IMR-90 (cell line): ENCODE data around the gene ACTR5. TPM values are rescaled to one million over a fixed set of nuclear protein-coding genes. Genes with fewer than 3 reads are reported as not detected.

ENCODE experiments used
- ATAC-seq: fragments of 200-7000 bp; cut with Tn5 transposase; 2 replicates; pipeline ENCODE4 v1.9.1; 2020; ENCODE audit warnings: low read depth, mild to moderate bottlenecking, moderate library complexity
- BruUV-seq: library from RNA; stranded (reverse); fragments of 400-500 nt; replicated peaks from 2 replicates; lab custom pipeline; 2021; lab: Mats Ljungman, UMichigan
- CTCF ChIA-PET: fragments of 300-600 bp; formaldehyde crosslinking; extraction: SDS; loops from one replicate; lab custom pipeline; 2021; ENCODE audit warnings: antibody characterized with exemption; lab: Yijun Ruan, JAX
- POLR2A ChIA-PET: fragments of 300-600 bp; sonication (Branson Sonifier 250); formaldehyde crosslinking; loops from one replicate; lab custom pipeline; 2022; ENCODE audit warnings: antibody characterized with exemption; ENCODE audit not compliant: unreplicated experiment; lab: Charles Lee
- DNase-seq: peaks from one replicate; pipeline ENCODE4 v3.0.0; 2013
- H2AFZ ChIP-seq: replicated peaks from 2 replicates; pipeline ENCODE3; 2013; ENCODE audit warnings: low read length, mild to moderate bottlenecking; ENCODE audit not compliant: poor library complexity
- H2AK5ac ChIP-seq: 2 replicates; pipeline ENCODE4 v1.6.1; 2013; ENCODE audit warnings: low read depth, low read length, inconsistent platforms
- H2AK9ac ChIP-seq: replicated peaks from 2 replicates; pipeline ENCODE3; 2013; ENCODE audit warnings: mild to moderate bottlenecking, low read depth, low read length, moderate library complexity; ENCODE audit not compliant: poor library complexity
- H2BK120ac ChIP-seq: 2 replicates; pipeline ENCODE4 v1.6.1; 2013; ENCODE audit warnings: low read depth, low read length, inconsistent platforms
- H2BK15ac ChIP-seq: 3 replicates; pipeline ENCODE4 v1.6.1; 2013; ENCODE audit warnings: low read depth, low read length, inconsistent platforms
- H2BK20ac ChIP-seq: 2 replicates; pipeline ENCODE4 v1.6.1; 2013; ENCODE audit warnings: low read depth, mild to moderate bottlenecking, inconsistent platforms, low read length, moderate library complexity
- H2BK5ac ChIP-seq: 2 replicates; pipeline ENCODE4 v1.6.1; 2013; ENCODE audit warnings: mild to moderate bottlenecking, low read depth, low read length, inconsistent platforms; ENCODE audit not compliant: poor library complexity, severe bottlenecking
- H3K14ac ChIP-seq: replicated peaks from 2 replicates; pipeline ENCODE4 v1.6.1; 2013; ENCODE audit warnings: low read depth, low read length, inconsistent platforms
- H3K18ac ChIP-seq: 2 replicates; pipeline ENCODE4 v1.6.1; 2013; ENCODE audit warnings: low read depth, low read length, control low read depth
- H3K23ac ChIP-seq: 2 replicates; pipeline ENCODE4 v1.6.1; 2013; ENCODE audit warnings: low read depth, low read length, inconsistent platforms
- H3K27ac ChIP-seq: 2 replicates; pipeline ENCODE4 v1.5.1; 2013; ENCODE audit warnings: mild to moderate bottlenecking, control low read depth, low read length; ENCODE audit not compliant: insufficient read depth
- H3K27me3 ChIP-seq: 2 replicates; pipeline ENCODE4 v1.6.1; 2013; ENCODE audit warnings: low read length; ENCODE audit not compliant: control insufficient read depth, insufficient read depth
- H3K36me3 ChIP-seq: 2 replicates; pipeline ENCODE4 v1.6.1; 2013; ENCODE audit warnings: low read length, mixed read lengths; ENCODE audit not compliant: control insufficient read depth, insufficient read depth
- H3K4ac ChIP-seq: 2 replicates; pipeline ENCODE4 v1.6.1; 2013; ENCODE audit warnings: low read depth, low read length, inconsistent platforms
- H3K4me1 ChIP-seq: 2 replicates; pipeline ENCODE4 v1.6.1; 2013; ENCODE audit warnings: low read length, mixed read lengths; ENCODE audit not compliant: control insufficient read depth, insufficient read depth
- H3K4me2 ChIP-seq: 2 replicates; pipeline ENCODE4 v1.6.1; 2013; ENCODE audit warnings: low read depth, mild to moderate bottlenecking, control low read depth, low read length, moderate library complexity
- H3K4me3 ChIP-seq: 2 replicates; pipeline ENCODE4 v1.5.1; 2013; ENCODE audit warnings: low read depth, mild to moderate bottlenecking, control low read depth, low read length, moderate library complexity; ENCODE audit not compliant: insufficient read depth
- H3K56ac ChIP-seq: 2 replicates; pipeline ENCODE4 v1.6.1; 2013; ENCODE audit warnings: low read length, inconsistent platforms; ENCODE audit not compliant: insufficient read depth; ENCODE audit errors: extremely low read depth
- H3K79me1 ChIP-seq, 2 experiments: 2 replicates each; pipeline ENCODE4 v1.6.1; 2013; ENCODE audit warnings: low read length in 2 of 2, inconsistent platforms in 1 of 2, low read depth in 1 of 2
- H3K9ac ChIP-seq: 2 replicates; pipeline ENCODE4 v1.6.1; 2013; ENCODE audit warnings: low read depth, low read length, control low read depth
- H3K9me1 ChIP-seq: 2 replicates; pipeline ENCODE4 v1.6.1; 2013; ENCODE audit warnings: low read length, inconsistent platforms; ENCODE audit not compliant: insufficient read depth
- H3K9me3 ChIP-seq: 2 replicates; pipeline ENCODE4 v1.6.1; 2013; ENCODE audit warnings: low read length; ENCODE audit not compliant: control insufficient read depth, insufficient read depth
- H4K20me1 ChIP-seq: 2 replicates; pipeline ENCODE4 v1.6.1; 2013; ENCODE audit warnings: low read length, inconsistent platforms; ENCODE audit not compliant: insufficient read depth
- H4K5ac ChIP-seq: 2 replicates; pipeline ENCODE4 v1.6.1; 2013; ENCODE audit warnings: mild to moderate bottlenecking, low read depth, low read length, control low read depth
- H4K8ac ChIP-seq, 2 experiments: 2 replicates each; pipeline ENCODE4 v1.6.1; 2013; ENCODE audit warnings: low read depth in 2 of 2, low read length in 2 of 2, control low read depth in 1 of 2, inconsistent platforms in 1 of 2
- H4K91ac ChIP-seq: 2 replicates; pipeline ENCODE4 v1.6.1; 2013; ENCODE audit warnings: low read depth, low read length, inconsistent platforms; ENCODE audit not compliant: insufficient read depth
- BHLHE40 ChIP-seq: fragments of 150-350 bp; IDR thresholded peaks from 2 replicates; pipeline ENCODE4 v1.6.1; 2016; ENCODE audit warnings: mild to moderate bottlenecking, low read depth, low read length
- CEBPB ChIP-seq: IDR thresholded peaks from 2 replicates; pipeline ENCODE4 v1.6.1; 2012; ENCODE audit warnings: low read depth, low read length, improper control_type of control experiment
- CHD1 ChIP-seq: IDR thresholded peaks from 2 replicates; pipeline ENCODE4 v1.6.1; 2012; ENCODE audit warnings: low read depth, low read length, improper control_type of control experiment
- CTCF ChIP-seq: conservative IDR thresholded peaks from 2 replicates; pipeline ENCODE4 v1.5.1; 2012; ENCODE audit warnings: mild to moderate bottlenecking, low read depth, low read length, improper control_type of control experiment
- ELK1 ChIP-seq: fragments of 150-350 bp; IDR thresholded peaks from 2 replicates; pipeline ENCODE4 v1.6.1; 2016; ENCODE audit warnings: low read depth, mild to moderate bottlenecking, low read length, moderate library complexity, borderline replicate concordance
- FOS ChIP-seq: fragments of 150-350 bp; IDR thresholded peaks from 2 replicates; pipeline ENCODE4 v1.6.1; 2016; ENCODE audit warnings: low read depth, low read length
- MAFK ChIP-seq: IDR thresholded peaks from 2 replicates; pipeline ENCODE4 v1.6.1; 2012; ENCODE audit warnings: low read depth, low read length, improper control_type of control experiment
- MAZ ChIP-seq: IDR thresholded peaks from 2 replicates; pipeline ENCODE4 v1.6.1; 2012; ENCODE audit warnings: low read depth, mild to moderate bottlenecking, low read length, improper control_type of control experiment, moderate library complexity, borderline replicate concordance
- MXI1 ChIP-seq: IDR thresholded peaks from 2 replicates; pipeline ENCODE4 v1.6.1; 2012; ENCODE audit warnings: low read depth, mild to moderate bottlenecking, low read length, moderate library complexity, borderline replicate concordance
- NFE2L2 ChIP-seq: fragments of 150-350 bp; IDR thresholded peaks from 2 replicates; pipeline ENCODE4 v1.6.1; 2016; ENCODE audit warnings: low read depth, mild to moderate bottlenecking, low read length
- RAD21 ChIP-seq: IDR thresholded peaks from 2 replicates; pipeline ENCODE4 v1.6.1; 2012; ENCODE audit warnings: low read length, improper control_type of control experiment
- RCOR1 ChIP-seq: IDR thresholded peaks from 2 replicates; pipeline ENCODE4 v1.6.1; 2012; ENCODE audit warnings: mild to moderate bottlenecking, low read length, improper control_type of control experiment; ENCODE audit not compliant: insufficient replicate concordance
- RFX5 ChIP-seq: IDR thresholded peaks from 2 replicates; pipeline ENCODE4 v1.8.0; 2012; ENCODE audit warnings: low read depth, mild to moderate bottlenecking, low read length, moderate library complexity
- SMC3 ChIP-seq: fragments of 150-350 bp; IDR thresholded peaks from 2 replicates; pipeline ENCODE4 v1.6.1; 2016; ENCODE audit warnings: low read depth, mild to moderate bottlenecking, antibody characterized with exemption, low read length, moderate library complexity
- USF2 ChIP-seq: fragments of 150-350 bp; IDR thresholded peaks from 2 replicates; pipeline ENCODE4 v1.6.1; 2017; ENCODE audit warnings: mild to moderate bottlenecking, antibody characterized with exemption, low read length, low read depth
- WGBS, 2 experiments: methylation state at CpG; one replicate each; pipeline versions ENCODE4 v1.1.5 to v1.1.7; 2013; ENCODE audit warnings: missing lambda C conversion rate in 2 of 2; ENCODE audit not compliant: insufficient read length in 1 of 2; ENCODE audit errors: extremely low coverage in 2 of 2; 5-methylcytosine and 5-hydroxymethylcytosine counted together
- dilution Hi-C: fragments of 300-500 bp; cut with HindIII; formaldehyde crosslinking; loops from one replicate; pipeline ENCODE4 v1.14.3; 2018; ENCODE audit warnings: low sequenced_read_pairs; ENCODE audit not compliant: unreplicated experiment
- in situ Hi-C: fragments of 300-500 bp; cut with MboI; formaldehyde crosslinking; loops from 3 replicates; pipeline ENCODE4 v1.14.3; 2019; ENCODE audit warnings: low sequenced_read_pairs, inconsistent platforms, mixed read lengths
- intact Hi-C: fragments of 100-400 bp; cut with micrococcal nuclease; formaldehyde crosslinking; loops from 2 replicates; pipeline ENCODE4 v1.10.0; 2022
- polyA plus RNA-seq, 3 experiments: library from polyadenylated mRNA; depleted of rRNA; stranded (reverse); fragments of >200 nt; gene quantifications; 2 replicates each; pipeline ENCODE4 v1.2.3, GENCODE V29; 2012; ENCODE audit warnings: low replicate concordance in 1 of 3
- total RNA-seq: library from RNA; depleted of rRNA; stranded (reverse); fragments of >200 nt; gene quantifications from 2 replicates; pipeline ENCODE4 v1.2.3, GENCODE V29; 2012

ACTR5 gene
- total and polyA plus RNA-seq, 2 of the 4 experiments (the other 2 are of a cell fraction): 5.9 to 6.6 TPM

- Histone ChIP-seq H3K9ac (no peak overlapping the region), H4K20me1 (no peaks in the 10 kb centered on the region), H2AK5ac (no peak overlapping the region), H3K23ac (no peak overlapping the region), H2BK120ac (no peak overlapping the region), H3K27me3 (peaks cover 46% of the 10 kb centered on the region), H3K36me3 (no peaks in the 10 kb centered on the region), H3K4me1 (no peaks in the 10 kb centered on the region), H3K79me1 (no peaks in the 10 kb centered on the region), H2BK20ac (no peak overlapping the region), H2BK5ac (no peak overlapping the region), H4K91ac (no peak overlapping the region), H3K14ac (no peak overlapping the region), H2AFZ (no peak overlapping the region), H3K4me2 (no peak overlapping the region), H2BK15ac (no peak overlapping the region), H3K9me3 (no peaks in the 10 kb centered on the region), H3K4ac (no peak overlapping the region), H3K56ac (no peak overlapping the region), H3K27ac (no peak overlapping the region), H3K18ac (no peak overlapping the region), H4K8ac (no peak overlapping the region), H3K4me3 (no peak overlapping the region), H4K5ac (no peak overlapping the region), H3K9me1 (no peaks in the 10 kb centered on the region), H2AK9ac (no peak overlapping the region)
- no CpG with 5 or more reads among the region's 3 CpGs for WGBS, 2 experiments
- intact Hi-C loops: no loop called here
- DNase-seq (no peak), ATAC-seq (no peak)
- TF ChIP-seq RCOR1: no peak
- no peak for TF ChIP-seq ELK1
- no peak for TF ChIP-seq USF2
- TF ChIP-seq BHLHE40: no peak
- TF ChIP-seq SMC3: no peak
- TF ChIP-seq MAFK: no peak
- TF ChIP-seq CHD1: no peak
- no peak for TF ChIP-seq NFE2L2
- no peak for TF ChIP-seq RAD21
- TF ChIP-seq CTCF: no peak
- no peak for TF ChIP-seq MXI1
- TF ChIP-seq RFX5: no peak
- TF ChIP-seq CEBPB: no peak
- no peak for TF ChIP-seq MAZ
- TF ChIP-seq FOS: no peak
- CTCF ChIA-PET: no interaction called here
- POLR2A ChIA-PET: no interaction called here
- in situ Hi-C loops: no loop called here
- no TSS peak for BruUV-seq
- dilution Hi-C loops: no loop called here
Measured at GRCh38 chr20:38804221-38804620, 56.0 kb downstream of the ACTR5 start.
